Measurements from ENCODE around the gene ADGRG6.
"Not testable (repeated sequence)": the region's sequence is repeated elsewhere in the genome, so short reads cannot be mapped to it uniquely, and the experiment has no call there.

ADGRG6 gene

DNA sequence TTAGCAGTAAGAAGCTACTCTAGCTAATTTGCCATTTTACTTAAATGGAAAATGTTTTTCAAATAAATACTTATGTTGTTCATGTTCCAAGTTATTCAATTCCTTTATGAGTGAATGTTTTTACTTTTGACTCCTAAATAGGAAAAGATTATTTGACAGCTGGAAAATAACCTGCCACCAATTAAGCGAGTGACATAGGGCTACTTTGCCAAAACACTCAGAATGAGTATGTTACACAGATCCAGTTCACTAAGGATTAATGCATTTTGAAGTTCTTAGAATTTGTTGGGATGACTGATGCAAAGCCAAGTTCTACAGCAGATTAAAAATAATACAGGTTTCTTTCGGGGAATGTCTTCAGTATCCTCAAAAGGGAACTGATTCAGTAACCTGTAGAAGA is 144.4 kb downstream of the ADGRG6 start:
- no peak overlapping the region for H3K4me3 ChIP-seq (replicated peaks; ENCODE audit: low read depth, low read length)
- DNase-seq (ENCODE audit: low read depth) = no peak
- TF ChIP-seq, protein P1, sequence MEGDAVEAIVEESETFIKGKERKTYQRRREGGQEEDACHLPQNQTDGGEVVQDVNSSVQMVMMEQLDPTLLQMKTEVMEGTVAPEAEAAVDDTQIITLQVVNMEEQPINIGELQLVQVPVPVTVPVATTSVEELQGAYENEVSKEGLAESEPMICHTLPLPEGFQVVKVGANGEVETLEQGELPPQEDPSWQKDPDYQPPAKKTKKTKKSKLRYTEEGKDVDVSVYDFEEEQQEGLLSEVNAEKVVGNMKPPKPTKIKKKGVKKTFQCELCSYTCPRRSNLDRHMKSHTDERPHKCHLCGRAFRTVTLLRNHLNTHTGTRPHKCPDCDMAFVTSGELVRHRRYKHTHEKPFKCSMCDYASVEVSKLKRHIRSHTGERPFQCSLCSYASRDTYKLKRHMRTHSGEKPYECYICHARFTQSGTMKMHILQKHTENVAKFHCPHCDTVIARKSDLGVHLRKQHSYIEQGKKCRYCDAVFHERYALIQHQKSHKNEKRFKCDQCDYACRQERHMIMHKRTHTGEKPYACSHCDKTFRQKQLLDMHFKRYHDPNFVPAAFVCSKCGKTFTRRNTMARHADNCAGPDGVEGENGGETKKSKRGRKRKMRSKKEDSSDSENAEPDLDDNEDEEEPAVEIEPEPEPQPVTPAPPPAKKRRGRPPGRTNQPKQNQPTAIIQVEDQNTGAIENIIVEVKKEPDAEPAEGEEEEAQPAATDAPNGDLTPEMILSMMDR (IDR thresholded peaks at IDR 0.05; ENCODE audit: low read length, missing control alignments) = no peak

DNA sequence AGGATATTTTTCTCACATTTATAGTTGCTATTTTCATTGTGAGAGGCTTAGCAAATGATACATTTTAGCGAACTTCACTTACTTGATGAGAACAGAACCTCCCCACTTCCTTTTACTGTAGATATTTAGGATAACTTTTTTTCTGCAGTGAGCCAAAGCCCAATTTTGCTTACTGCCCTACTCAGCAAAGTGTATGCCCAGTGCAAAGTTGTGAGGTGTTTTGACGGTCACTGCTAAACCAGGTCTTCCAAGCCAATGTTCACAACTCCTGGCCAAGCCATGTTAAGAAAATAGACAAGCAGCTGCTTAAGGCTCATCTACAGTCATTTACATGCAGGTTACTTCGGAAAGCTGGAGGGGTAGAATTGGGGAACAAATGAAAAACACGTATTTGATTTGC is 144.8 kb downstream of the ADGRG6 start:
- no peak overlapping the region for H3K4me3 ChIP-seq (replicated peaks; ENCODE audit: low read depth, low read length)
- TF ChIP-seq, protein P1 (IDR thresholded peaks at IDR 0.05; ENCODE audit: low read length, missing control alignments) = no peak
- no peak for DNase-seq (ENCODE audit: low read depth)

DNA sequence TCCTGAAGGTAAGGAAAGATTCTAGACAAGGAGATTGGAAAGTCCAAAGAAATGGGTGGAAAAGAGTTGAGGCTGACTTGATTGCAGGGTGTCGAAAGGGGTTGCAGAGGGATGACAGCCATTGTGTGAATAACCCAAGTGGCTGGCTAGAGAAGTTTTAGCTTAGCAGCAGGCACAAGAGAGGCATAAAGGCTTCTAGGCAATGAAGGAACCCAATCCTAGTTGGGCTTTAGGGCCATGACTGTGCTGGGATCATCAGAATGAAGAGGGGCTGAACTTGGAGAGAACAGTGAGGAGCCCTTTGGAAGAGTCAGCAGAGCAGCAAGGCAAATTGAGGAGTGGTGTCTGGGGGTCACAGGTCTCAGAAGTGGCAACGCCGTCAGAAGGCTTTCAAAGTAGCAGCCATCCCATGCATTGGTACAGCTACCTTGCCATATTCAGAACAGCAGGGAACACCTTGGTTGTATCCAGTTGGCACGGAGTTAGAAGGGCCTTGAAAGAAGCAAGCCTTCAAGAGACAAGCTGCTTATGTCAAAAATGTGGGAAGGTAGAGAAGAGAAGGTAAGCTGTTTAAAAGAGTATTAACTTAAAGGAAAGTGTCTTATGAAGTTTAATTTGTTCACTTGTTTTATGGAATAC is 146.4 kb downstream of the ADGRG6 start:
- TF ChIP-seq, protein P1 (IDR thresholded peaks at IDR 0.05; ENCODE audit: low read length, missing control alignments) = no peak
- DNase-seq (ENCODE audit: low read depth) = no peak

DNA sequence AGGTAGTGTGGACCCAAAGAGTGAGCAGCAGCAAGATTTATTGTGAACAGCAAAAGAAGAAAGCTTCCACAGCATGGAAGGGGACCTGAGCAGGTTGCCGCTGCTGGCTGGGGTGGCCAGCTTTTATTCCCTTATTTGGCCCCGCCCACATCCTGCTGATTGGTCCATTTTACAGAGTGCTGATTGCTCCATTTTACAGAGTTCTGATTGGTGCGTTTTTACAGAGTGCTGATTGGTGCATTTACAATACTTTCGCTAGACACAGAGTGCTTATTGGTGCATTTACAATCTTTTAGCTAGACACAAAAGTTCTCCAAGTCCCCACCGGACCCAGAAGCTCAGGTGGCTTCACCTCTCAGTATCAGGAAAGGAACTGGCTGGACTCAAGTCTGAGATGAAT is 149.0 kb downstream of the ADGRG6 start:
- not testable (repeated sequence) for H3K4me3 ChIP-seq (replicated peaks; ENCODE audit: low read depth, low read length); DNase-seq (ENCODE audit: low read depth)

More for the DNA sequence above, 146.4 kb downstream of the ADGRG6 start:
- H3K4me3 ChIP-seq (replicated peaks; ENCODE audit: low read depth, low read length) = no peak overlapping the region

DNA sequence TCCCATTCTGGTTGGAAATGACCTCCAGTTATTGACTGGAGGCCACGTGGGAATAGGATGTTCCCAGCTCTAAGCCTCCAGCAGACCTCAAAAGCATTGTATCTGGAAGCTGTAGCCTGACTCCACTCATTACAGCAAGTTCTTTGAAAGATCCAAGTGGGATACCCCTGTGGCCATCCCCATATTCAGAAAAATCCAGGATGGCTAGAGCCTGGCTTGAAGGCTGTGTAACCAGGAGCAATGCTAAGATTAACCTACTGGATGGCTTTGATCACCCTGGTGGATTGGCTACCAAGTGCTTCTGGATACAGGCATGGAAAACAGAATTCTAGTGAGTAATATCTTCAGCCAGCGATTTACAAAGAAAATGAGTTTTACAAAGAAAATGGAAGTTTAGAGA is 151.2 kb downstream of the ADGRG6 start:
- TF ChIP-seq, protein P1 (IDR thresholded peaks at IDR 0.05; ENCODE audit: low read length, missing control alignments) = no peak
- DNase-seq (ENCODE audit: low read depth) = no peak
- H3K4me3 ChIP-seq (replicated peaks; ENCODE audit: low read depth, low read length) = no peak overlapping the region

DNA sequence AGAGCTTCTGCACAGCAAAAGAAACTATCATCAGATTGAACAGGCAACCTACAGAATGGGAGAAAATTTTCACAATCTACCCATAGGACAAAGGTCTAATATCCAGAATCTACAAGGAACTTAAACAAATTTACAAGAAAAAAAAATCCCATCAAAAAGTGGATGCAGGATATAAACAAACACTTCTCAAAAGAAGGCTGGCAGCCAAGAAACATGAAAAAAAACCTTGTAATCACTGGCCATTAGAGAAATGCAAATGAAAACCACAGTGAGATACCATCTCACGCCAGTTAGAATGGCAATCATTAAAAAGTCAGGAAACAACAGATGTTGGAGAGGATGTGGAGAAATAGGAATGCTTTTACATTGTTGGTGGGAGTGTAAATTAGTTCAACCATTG is 152.4 kb downstream of the ADGRG6 start:
- H3K4me3 ChIP-seq (replicated peaks; ENCODE audit: low read depth, low read length); DNase-seq (ENCODE audit: low read depth): not testable (repeated sequence)

DNA sequence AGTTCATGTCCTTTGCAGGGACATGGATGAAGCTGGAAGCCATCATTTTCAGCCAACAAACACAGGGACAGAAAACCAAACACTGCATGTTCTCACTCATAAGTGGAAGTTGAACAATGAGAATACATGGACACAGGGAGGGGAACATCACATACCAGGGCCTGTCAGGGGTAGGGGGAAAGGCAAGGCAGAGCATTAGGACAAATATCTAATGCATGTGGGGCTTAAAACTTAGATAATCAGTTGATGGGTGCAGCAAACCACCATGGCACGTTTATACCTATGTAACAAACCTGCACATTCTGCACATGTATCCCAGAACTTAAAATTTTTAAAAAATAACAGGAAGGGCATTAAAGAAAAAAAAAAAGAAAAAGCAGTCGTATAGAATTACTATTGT is 153.0 kb downstream of the ADGRG6 start:
- DNase-seq (ENCODE audit: low read depth); H3K4me3 ChIP-seq (replicated peaks; ENCODE audit: low read depth, low read length): not testable (repeated sequence)

DNA sequence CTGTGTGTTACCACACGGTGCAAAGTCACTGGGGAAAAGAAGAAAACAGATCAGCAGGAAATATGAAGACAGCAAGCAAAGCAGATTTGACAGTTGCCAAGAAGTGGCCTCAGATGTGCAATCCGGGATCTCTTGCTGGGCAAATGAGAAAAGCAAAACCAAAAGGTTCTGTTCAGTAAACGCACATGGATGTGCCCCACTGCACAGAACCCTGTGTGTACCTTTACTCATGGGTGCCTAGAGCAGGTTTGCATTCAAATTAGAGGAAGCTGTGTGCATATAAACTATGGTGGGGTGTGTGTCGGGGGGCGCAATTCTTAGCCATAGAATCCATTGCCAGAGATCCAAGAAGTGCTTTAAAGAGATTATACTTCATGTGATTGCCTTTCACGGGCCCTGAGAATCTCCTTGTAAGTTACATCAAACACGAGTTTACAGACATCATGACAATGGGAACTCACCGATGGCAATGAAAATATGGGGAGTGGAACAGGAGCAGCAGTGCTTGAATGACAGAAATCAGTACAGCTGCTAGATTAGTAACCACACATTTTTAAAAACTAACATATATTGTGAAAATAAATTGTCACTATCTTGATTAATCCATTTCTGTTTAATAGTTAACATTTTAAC is 154.3 kb downstream of the ADGRG6 start:
- TF ChIP-seq, protein P1 (IDR thresholded peaks at IDR 0.05; ENCODE audit: low read length, missing control alignments) = no peak
- H3K4me3 ChIP-seq (replicated peaks; ENCODE audit: low read depth, low read length) = no peak overlapping the region
- no peak for DNase-seq (ENCODE audit: low read depth)

All from fibroblast of pulmonary artery (primary cell).